Neutrophil (primary cell): ENCODE measurements around the gene NARF.
A peak's percentile ranks its signal among the peaks of the same experiment; 100 is the strongest.

Experiments used
- H3K27ac ChIP-seq: fragments of 200-600 bp; sonication (generic); 2 replicates; pipeline ENCODE4 v1.5.1; 2016; ENCODE audit warnings: mild to moderate bottlenecking, moderate library complexity
- H3K27me3 ChIP-seq: fragments of 200-600 bp; sonication (generic); 2 replicates; pipeline ENCODE4 v1.6.0; 2016; ENCODE audit warnings: mild to moderate bottlenecking
- H3K36me3 ChIP-seq: fragments of 200-600 bp; sonication (generic); 2 replicates; pipeline ENCODE4 v1.5.1; 2017
- H3K4me1 ChIP-seq, 2 experiments: fragments of 200-600 bp in 1 of 2; sonication (generic) in 1 of 2; 1 replicate in 1 of 2; 2 replicates in 1 of 2; pipeline versions ENCODE4 v1.5.1 to v1.6.1; 2013 to 2016; ENCODE audit warnings: low read depth in 1 of 2, low read length in 1 of 2, mild to moderate bottlenecking in 1 of 2, moderate library complexity in 1 of 2; ENCODE audit not compliant: control insufficient read depth in 1 of 2, insufficient read depth in 1 of 2
- H3K4me3 ChIP-seq, 2 experiments: fragments of 200-600 bp in 1 of 2; sonication (generic) in 1 of 2; 1 replicate in 1 of 2; 2 replicates in 1 of 2; pipeline ENCODE4 v1.5.1; 2013 to 2016; ENCODE audit warnings: low read depth in 1 of 2, low read length in 1 of 2, mild to moderate bottlenecking in 1 of 2, moderate library complexity in 1 of 2
- H3K9me3 ChIP-seq: fragments of 200-600 bp; sonication (generic); 2 replicates; pipeline ENCODE4 v1.5.1; 2016
- TF ChIP-seq, protein P1 (sequence below): fragments of 200-600 bp; sonication (generic); IDR thresholded peaks from 2 replicates; pipeline ENCODE4 v1.5.1; 2016; ENCODE audit warnings: antibody characterized with exemption

The NARF gene

DNA sequence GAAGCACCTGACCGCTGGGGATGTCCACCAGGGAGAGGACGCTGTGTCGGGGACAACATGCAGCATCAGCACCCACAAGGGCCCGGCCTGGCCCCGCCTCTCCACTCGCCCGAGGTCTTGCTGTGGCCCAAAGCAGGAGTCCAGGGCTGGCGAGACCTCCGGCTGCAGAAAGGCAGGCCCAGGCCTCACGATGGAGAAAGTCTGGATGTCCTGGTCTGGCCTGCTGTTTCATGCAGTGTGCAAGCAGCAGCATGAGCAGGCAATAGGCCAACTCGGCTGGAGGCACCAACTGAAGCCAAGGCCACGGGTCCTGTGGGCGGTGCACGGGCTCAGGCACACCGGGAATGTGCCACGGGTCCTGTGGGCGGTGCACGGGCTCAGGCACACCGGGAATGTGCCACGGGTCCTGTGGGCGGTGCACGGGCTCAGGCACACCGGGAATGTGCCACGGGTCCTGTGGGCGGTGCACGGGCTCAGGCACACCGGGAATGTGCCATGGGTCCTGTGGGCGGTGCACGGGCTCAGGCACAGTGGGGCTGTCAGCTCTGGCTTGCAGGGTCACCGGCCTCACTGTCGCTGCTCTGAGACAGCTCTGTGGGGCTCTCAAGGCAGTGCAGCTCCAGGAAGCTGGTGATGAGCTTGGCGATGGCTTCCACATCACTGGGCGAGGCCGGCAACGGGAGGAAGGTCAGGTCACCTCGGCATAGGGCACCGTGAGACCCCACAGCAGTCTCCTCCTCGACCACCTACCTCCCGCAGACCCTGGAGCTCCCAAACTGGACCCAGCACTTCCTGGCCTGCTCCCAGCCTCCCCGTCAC, 14.9 kb upstream of the NARF start:
- H3K4me3 ChIP-seq, result no peak overlapping the region
- no peak overlapping the region for H3K27ac ChIP-seq
- H3K4me1 ChIP-seq, result peaks cover 35 to 37% of the 10 kb centered on the region in 2 experiments
- H3K27me3 ChIP-seq, result no peaks in the 10 kb centered on the region
- TF ChIP-seq, protein P1, sequence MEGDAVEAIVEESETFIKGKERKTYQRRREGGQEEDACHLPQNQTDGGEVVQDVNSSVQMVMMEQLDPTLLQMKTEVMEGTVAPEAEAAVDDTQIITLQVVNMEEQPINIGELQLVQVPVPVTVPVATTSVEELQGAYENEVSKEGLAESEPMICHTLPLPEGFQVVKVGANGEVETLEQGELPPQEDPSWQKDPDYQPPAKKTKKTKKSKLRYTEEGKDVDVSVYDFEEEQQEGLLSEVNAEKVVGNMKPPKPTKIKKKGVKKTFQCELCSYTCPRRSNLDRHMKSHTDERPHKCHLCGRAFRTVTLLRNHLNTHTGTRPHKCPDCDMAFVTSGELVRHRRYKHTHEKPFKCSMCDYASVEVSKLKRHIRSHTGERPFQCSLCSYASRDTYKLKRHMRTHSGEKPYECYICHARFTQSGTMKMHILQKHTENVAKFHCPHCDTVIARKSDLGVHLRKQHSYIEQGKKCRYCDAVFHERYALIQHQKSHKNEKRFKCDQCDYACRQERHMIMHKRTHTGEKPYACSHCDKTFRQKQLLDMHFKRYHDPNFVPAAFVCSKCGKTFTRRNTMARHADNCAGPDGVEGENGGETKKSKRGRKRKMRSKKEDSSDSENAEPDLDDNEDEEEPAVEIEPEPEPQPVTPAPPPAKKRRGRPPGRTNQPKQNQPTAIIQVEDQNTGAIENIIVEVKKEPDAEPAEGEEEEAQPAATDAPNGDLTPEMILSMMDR, result no peak
- no peaks in the 10 kb centered on the region for H3K9me3 ChIP-seq
- H3K36me3 ChIP-seq, result peaks cover 83% of the 10 kb centered on the region

DNA sequence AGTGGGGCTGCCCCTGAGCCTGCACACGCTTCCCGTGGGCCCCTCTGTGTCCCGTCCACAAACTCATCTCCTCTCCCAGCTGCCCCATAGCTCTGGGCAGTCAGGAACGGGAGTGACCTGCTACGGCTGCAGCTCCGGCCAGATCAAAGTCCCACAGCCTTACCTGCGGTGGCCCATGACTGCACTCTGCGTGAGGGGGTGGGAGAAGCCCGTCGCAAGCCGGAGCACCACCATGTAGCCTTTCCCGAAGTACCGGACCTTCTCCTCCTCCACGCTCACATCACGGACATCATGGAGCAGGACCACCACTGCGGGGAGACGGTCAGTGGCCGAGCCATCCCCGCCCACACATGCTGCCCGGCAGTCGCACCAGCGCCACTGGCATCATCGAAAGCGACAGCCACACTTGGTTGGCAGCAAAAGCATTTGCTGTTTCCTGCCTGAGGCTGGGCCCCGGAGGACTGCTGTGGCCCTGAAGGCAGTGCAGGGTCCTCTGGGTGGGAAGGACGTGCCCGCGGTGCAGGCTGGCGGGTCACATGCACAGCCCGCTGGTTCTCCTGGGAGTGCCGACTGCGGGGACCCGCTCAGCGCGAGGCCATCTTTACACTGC, 14.2 kb upstream of the NARF start:
- Histone ChIP-seq H3K27me3 (no peaks in the 10 kb centered on the region), H3K4me1 (peaks cover 40% of the 10 kb centered on the region in 2 experiments), H3K36me3 (peaks cover 76% of the 10 kb centered on the region), H3K9me3 (no peaks in the 10 kb centered on the region), H3K4me3 (no peak overlapping the region), H3K27ac (no peak overlapping the region)
- TF ChIP-seq, protein P1, result no peak

DNA sequence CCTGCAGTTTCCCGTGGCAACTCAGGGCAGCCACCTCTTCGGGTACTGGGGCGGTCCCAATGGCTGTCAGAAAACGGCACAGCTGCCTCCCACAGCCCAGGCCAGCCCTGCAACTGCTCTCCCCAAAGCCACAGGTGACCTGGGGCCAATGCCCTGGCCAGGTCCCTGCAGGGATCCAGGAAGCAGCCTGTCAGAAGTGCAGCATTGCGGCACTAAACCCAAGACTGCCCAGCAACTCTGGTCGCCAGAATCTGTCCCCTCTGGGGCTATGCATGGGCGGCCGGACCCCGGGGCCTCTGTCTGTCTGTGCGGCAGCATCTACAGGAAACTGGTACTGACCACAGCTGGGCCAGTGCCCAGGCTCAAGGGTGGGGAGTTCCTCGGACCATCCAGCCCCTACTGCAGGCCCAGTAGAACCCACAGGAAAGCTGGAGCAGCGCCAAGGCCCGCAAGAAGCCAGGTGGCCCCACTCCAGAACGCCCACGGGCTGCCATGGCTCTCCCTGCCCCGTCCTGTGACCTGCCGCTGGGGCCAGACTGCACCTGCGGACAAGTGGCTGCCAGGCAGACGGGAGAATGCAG, 13.5 kb upstream of the NARF start:
- Histone ChIP-seq H3K4me3 (no peak overlapping the region), H3K27ac (peak overlapping the region; percentile 43), H3K4me1 (peaks cover 34 to 40% of the 10 kb centered on the region in 2 experiments), H3K9me3 (no peaks in the 10 kb centered on the region), H3K36me3 (peaks cover 70% of the 10 kb centered on the region), H3K27me3 (no peaks in the 10 kb centered on the region)
- TF ChIP-seq, protein P1, result no peak

DNA sequence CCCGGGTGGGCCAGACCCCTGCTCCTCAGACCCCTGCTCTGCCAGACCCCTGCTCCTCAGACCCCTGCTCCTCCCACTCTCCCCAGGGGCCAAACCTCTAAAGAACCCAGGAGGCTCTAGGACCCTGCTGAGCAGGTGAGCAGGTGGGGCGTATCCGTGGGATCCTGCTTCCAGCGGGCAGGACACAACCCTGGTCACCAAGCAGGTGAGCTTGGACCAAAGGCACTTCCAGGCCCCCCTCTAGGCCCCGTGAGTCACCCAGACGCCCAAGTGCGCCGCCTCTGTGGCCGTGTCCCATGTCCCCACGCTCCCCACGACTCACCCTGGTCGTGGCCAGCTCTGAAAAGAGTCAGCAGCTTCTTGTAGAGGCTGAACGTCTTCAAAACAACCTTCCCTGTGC, 13.0 kb upstream of the NARF start:
- H3K27ac ChIP-seq, result peak overlapping the region; percentile 43
- peaks cover 29 to 34% of the 10 kb centered on the region in 2 experiments for H3K4me1 ChIP-seq
- no peak overlapping the region for H3K4me3 ChIP-seq
- H3K36me3 ChIP-seq, result peaks cover 69% of the 10 kb centered on the region
- TF ChIP-seq, protein P1, result no peak
- H3K27me3 ChIP-seq, result no peaks in the 10 kb centered on the region
- no peaks in the 10 kb centered on the region for H3K9me3 ChIP-seq

DNA sequence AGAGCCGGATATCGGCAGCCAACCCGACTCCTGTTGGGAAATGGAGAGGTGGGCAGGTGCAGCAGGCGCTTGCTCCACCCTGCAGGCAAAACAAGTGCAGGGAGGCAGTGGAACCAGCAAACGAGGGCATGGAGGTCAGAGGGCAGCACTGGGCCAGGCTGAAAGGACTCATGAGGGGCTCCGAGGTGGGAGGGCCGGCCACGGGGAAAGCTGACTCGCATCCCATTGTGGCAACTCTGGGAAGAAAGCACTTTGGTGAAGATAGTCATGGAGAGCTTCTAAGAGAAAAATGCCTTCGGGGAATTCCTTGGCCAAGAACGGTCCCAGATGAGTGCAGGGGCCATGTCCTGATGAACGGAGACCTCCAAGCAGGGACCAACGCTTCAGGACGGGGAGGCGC, 12.4 kb upstream of the NARF start:
- Histone ChIP-seq H3K9me3 (no peaks in the 10 kb centered on the region), H3K27ac (no peak overlapping the region), H3K4me3 (no peak overlapping the region), H3K27me3 (no peaks in the 10 kb centered on the region), H3K36me3 (peaks cover 67% of the 10 kb centered on the region), H3K4me1 (peaks cover 27 to 33% of the 10 kb centered on the region in 2 experiments)
- TF ChIP-seq, protein P1, result no peak
